ENCODE measurements around the gene PLD2. TPM values are rescaled to one million over a fixed set of nuclear protein-coding genes. Genes with fewer than 3 reads are reported as not detected.

Gene PLD2
- polyA plus RNA-seq, 3 donors, result 3.5 to 122 (median 4.0) TPM

- Mint-ChIP-seq H3K9me3 (no peaks in the 10 kb centered on the region), H3K4me1 (peaks cover 84% of the 10 kb centered on the region), H3K27me3 (ENCODE audit: low read depth in 3 of 3) (peaks cover 0 to 3% (median 2%) of the 10 kb centered on the region in 3 donors), H3K4me3 (peak overlapping the region; percentile 59 to 71), H3K27ac (peak overlapping the region; percentile 99 to 100 (median 100)), H3K36me3 (peaks cover 48 to 50% of the 10 kb centered on the region in 2 donors)
- peaks cover 75% of the 10 kb centered on the region for H3K79me2 ChIP-seq (ENCODE audit: insufficient read depth, low read length)
- intact Hi-C loops (cut with micrococcal nuclease), result loop anchor here in 1 of 2 donors (10.0 kb wide), 1 partner anchor 49 kb away; the partner anchor contains the start of gene PSMB6
- no peak for TF ChIP-seq CTCF (IDR thresholded peaks at IDR 0.05)
- H3K9ac ChIP-seq (ENCODE audit: insufficient read depth, low read length, poor library complexity, severe bottlenecking), result peak overlapping the region; percentile 44
- H3K4me3 ChIP-seq (replicated peaks in 1 of 3; ENCODE audit: low read depth in 2 of 3, low read length in 3 of 3), result peak overlapping the region in 1 of 3 experiments; percentile 63
- 0% methylated on average over 5 of the region's 9 CpGs for WGBS (ENCODE audit: insufficient coverage)
- no peaks in the 10 kb centered on the region for H3K27me3 ChIP-seq (ENCODE audit: control insufficient read depth in 2 of 2, insufficient read depth in 2 of 2, low read length in 2 of 2)
- peak; percentile 32 to 48 (median 41) for DNase-seq
- peak overlapping the region; percentile 65 for H3K4me2 ChIP-seq (replicated peaks; ENCODE audit: extremely low read depth, low read length, poor library complexity, severe bottlenecking)
- H3K27ac ChIP-seq (ENCODE audit: low read depth in 1 of 2, low read length in 2 of 2), result peak overlapping the region; percentile 93 to 95
- peaks cover 4 to 15% of the 10 kb centered on the region in 2 donors for H3K36me3 ChIP-seq (replicated peaks in 1 of 2; ENCODE audit: control insufficient read depth in 1 of 2, insufficient read depth in 2 of 2, low read length in 2 of 2)
- H3K9me3 ChIP-seq (replicated peaks in 1 of 2; ENCODE audit: control insufficient read depth in 1 of 2, insufficient read depth in 1 of 2, low read length in 2 of 2), result no peaks in the 10 kb centered on the region
- H4K20me1 ChIP-seq (ENCODE audit: insufficient read depth, low read length), result no peaks in the 10 kb centered on the region
- H3K4me1 ChIP-seq (ENCODE audit: control insufficient read depth in 1 of 2, insufficient read depth in 2 of 2, low read length in 2 of 2), result peaks cover 60 to 74% of the 10 kb centered on the region in 2 donors
- no peak overlapping the region for H2AFZ ChIP-seq (ENCODE audit: insufficient read depth, low read depth, low read length, poor library complexity, severe bottlenecking)
Observed at GRCh38 chr17:4843321-4844000, 36.5 kb downstream of the PLD2 start.

- H3K27ac ChIP-seq (ENCODE audit: low read depth in 1 of 2, low read length in 2 of 2), result peak overlapping the region; percentile 93 to 95
- H3K79me2 ChIP-seq (ENCODE audit: insufficient read depth, low read length), result peaks cover 76% of the 10 kb centered on the region
- TF ChIP-seq CTCF (IDR thresholded peaks at IDR 0.05), result no peak
- intact Hi-C loops (cut with micrococcal nuclease), result loop anchor here (5.0 to 10.0 kb wide), 2 partner anchors 37 to 50 kb away; partner anchors contain the start of gene PSMB6 (in 1 of the 2)
- no CpG with 5 or more reads among the region's 5 CpGs for WGBS (ENCODE audit: insufficient coverage)
- H3K4me1 ChIP-seq (ENCODE audit: control insufficient read depth in 1 of 2, insufficient read depth in 2 of 2, low read length in 2 of 2), result peaks cover 62 to 76% of the 10 kb centered on the region in 2 donors
- Mint-ChIP-seq H3K9me3 (no peaks in the 10 kb centered on the region), H3K27me3 (ENCODE audit: low read depth in 3 of 3) (peaks cover 0 to 3% (median 0%) of the 10 kb centered on the region in 3 donors), H3K4me1 (peaks cover 90% of the 10 kb centered on the region), H3K27ac (peak overlapping the region; percentile 99 to 100 (median 100)), H3K36me3 (peaks cover 47 to 52% of the 10 kb centered on the region in 2 donors), H3K4me3 (peak overlapping the region; percentile 67 to 88)
- DNase-seq, result peak; percentile 92 to 96 (median 93)
- no peak overlapping the region for H2AFZ ChIP-seq (ENCODE audit: insufficient read depth, low read depth, low read length, poor library complexity, severe bottlenecking)
- H3K9me3 ChIP-seq (replicated peaks in 1 of 2; ENCODE audit: control insufficient read depth in 1 of 2, insufficient read depth in 1 of 2, low read length in 2 of 2), result no peaks in the 10 kb centered on the region
- peak overlapping the region; percentile 65 for H3K4me2 ChIP-seq (replicated peaks; ENCODE audit: extremely low read depth, low read length, poor library complexity, severe bottlenecking)
- peak overlapping the region; percentile 44 for H3K9ac ChIP-seq (ENCODE audit: insufficient read depth, low read length, poor library complexity, severe bottlenecking)
- no peaks in the 10 kb centered on the region for H3K27me3 ChIP-seq (ENCODE audit: control insufficient read depth in 2 of 2, insufficient read depth in 2 of 2, low read length in 2 of 2)
- H3K4me3 ChIP-seq (replicated peaks in 1 of 3; ENCODE audit: low read depth in 2 of 3, low read length in 3 of 3), result peak overlapping the region in 1 of 3 experiments; percentile 63
- no peaks in the 10 kb centered on the region for H4K20me1 ChIP-seq (ENCODE audit: insufficient read depth, low read length)
- H3K36me3 ChIP-seq (replicated peaks in 1 of 2; ENCODE audit: control insufficient read depth in 1 of 2, insufficient read depth in 2 of 2, low read length in 2 of 2), result no peaks in the 10 kb centered on the region
Observed at GRCh38 chr17:4845118-4845517, 38.2 kb downstream of the PLD2 start.
